ENCODE measurements around the gene PHF5A.

Gene PHF5A

DNA sequence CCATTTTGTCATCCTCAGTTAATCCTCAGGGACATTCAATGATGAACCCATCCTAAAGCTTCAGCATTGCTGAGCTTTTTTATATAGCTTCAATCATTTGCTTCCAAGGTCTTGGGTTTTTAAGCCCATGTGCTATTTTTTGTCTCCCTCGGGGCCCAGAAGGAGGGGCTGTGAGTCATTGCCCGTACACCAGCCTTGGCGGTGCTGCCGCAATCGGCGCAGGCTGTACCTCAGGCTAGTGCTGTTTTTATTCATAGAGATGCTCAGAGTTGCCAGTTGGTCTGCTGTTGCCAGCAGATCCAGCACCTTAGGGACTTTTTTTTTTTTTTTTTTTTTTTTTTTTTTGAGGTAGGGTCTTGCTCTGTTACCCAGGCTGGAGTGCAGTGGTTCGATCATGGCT lies 35.9 kb upstream of the PHF5A start:
- CTCF ChIA-PET = no interaction called here
- TF ChIP-seq, protein P1, sequence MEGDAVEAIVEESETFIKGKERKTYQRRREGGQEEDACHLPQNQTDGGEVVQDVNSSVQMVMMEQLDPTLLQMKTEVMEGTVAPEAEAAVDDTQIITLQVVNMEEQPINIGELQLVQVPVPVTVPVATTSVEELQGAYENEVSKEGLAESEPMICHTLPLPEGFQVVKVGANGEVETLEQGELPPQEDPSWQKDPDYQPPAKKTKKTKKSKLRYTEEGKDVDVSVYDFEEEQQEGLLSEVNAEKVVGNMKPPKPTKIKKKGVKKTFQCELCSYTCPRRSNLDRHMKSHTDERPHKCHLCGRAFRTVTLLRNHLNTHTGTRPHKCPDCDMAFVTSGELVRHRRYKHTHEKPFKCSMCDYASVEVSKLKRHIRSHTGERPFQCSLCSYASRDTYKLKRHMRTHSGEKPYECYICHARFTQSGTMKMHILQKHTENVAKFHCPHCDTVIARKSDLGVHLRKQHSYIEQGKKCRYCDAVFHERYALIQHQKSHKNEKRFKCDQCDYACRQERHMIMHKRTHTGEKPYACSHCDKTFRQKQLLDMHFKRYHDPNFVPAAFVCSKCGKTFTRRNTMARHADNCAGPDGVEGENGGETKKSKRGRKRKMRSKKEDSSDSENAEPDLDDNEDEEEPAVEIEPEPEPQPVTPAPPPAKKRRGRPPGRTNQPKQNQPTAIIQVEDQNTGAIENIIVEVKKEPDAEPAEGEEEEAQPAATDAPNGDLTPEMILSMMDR (conservative IDR thresholded peaks at IDR 0.05; ENCODE audit: low read depth) = no peak
- peak overlapping the region; percentile 50 for H3K27ac ChIP-seq
- POLR2A ChIA-PET (ENCODE audit: low non-redundant PET) = no interaction called here
- DNase-seq (ENCODE audit: low spot score) = peak; percentile 26

GRCh38 chr22:41501209-41501608 lies 32.7 kb upstream of the PHF5A start:
- POLR2A ChIA-PET (ENCODE audit: low non-redundant PET) = no interaction called here
- no peak for DNase-seq (ENCODE audit: low spot score)
- TF ChIP-seq, protein P1 (conservative IDR thresholded peaks at IDR 0.05; ENCODE audit: low read depth) = no peak
- CTCF ChIA-PET = no interaction called here
- H3K27ac ChIP-seq = peak overlapping the region; percentile 8

GRCh38 chr22:41500303-41500702 lies 31.8 kb upstream of the PHF5A start:
- TF ChIP-seq, protein P1 (conservative IDR thresholded peaks at IDR 0.05; ENCODE audit: low read depth) = no peak
- CTCF ChIA-PET = interaction anchor here (0.6 kb wide), 1 partner anchor 10 kb away, joined by 8 read pairs; no protein-coding TSS in a partner anchor
- POLR2A ChIA-PET (ENCODE audit: low non-redundant PET) = no interaction called here

GRCh38 chr22:41499624-41500280 lies 31.3 kb upstream of the PHF5A start:
- ChIA-PET POLR2A (ENCODE audit: low non-redundant PET) (interaction anchor here (0.6 kb wide), 1 partner anchor 88 kb away, joined by 7 read pairs; no protein-coding TSS in a partner anchor), CTCF (no interaction called here)
- DNase-seq (ENCODE audit: low spot score) = no peak
- peak overlapping the region; percentile 8; the same call in 1 of the 2 replicates for H3K27ac ChIP-seq
- TF ChIP-seq, protein P1 (conservative IDR thresholded peaks at IDR 0.05; ENCODE audit: low read depth) = no peak

More at GRCh38 chr22:41500303-41500702, 31.8 kb upstream of the PHF5A start:
- peak overlapping the region; percentile 8; the same call in 1 of the 2 replicates for H3K27ac ChIP-seq
- DNase-seq (ENCODE audit: low spot score) = no peak

DNA sequence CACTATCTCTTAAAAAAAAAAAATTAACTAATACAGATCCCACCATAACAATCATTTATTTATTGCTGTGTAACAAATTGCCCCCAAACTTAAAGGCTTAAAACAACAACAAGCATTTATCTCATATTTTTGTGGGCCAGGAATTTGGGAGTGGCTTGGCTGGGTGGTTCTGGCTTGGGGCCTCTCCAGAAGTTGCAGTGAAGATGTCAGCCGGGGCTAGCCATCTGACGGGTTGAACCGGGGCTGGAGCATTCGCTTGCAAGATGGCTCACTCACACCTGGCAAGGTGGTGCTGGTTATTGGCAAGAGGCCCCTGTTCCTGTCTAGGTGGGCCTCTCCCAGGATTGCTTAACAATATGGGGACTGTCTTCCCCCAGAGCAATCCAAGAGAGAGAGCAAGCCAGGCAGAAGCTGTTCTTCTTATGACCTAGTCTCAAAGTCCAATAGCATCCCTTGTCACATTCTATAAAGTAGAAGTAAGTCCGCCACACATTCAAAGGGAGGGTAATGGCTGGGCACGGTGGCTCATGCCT lies 29.9 kb upstream of the PHF5A start:
- DNase-seq (ENCODE audit: low spot score) = no peak
- POLR2A ChIA-PET (ENCODE audit: low non-redundant PET) = no interaction called here
- TF ChIP-seq, protein P1 (conservative IDR thresholded peaks at IDR 0.05; ENCODE audit: low read depth) = no peak
- CTCF ChIA-PET = no interaction called here
- peak overlapping the region; percentile 38 for H3K27ac ChIP-seq

DNA sequence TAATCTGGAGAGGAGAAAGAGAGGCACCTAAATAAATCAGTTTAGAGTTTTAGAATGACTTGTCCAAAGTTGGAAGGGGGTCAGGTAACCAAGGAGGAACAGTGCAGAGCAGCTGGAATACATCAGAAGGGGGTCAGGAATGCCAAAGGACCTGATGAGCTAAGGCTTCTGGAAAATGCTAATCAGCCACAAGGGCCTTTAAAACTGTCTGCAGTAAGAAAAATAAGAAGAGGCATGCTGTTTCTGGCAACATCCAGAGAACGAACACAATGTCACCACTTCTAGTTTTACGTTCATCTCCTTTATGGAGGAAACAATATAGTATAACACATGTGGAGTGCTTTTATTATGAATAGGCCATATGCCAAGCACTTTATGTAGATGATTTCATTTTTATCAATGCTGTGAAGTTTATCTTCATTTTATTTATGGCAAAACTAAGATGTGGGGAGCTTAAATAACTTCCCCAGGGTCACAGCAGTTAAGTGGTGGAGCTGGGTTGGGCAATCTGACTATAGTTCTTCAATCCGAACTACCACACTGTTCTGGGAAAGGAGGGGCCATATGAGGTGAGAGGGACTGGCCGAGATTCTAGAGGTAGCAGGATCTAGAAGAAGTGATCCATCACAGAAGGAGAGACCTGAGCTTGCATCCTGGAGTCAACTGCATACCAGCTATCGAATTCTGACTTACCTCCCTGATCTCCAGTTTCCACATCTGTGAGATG lies 23.0 kb upstream of the PHF5A start:
- no peak for DNase-seq (ENCODE audit: low spot score)
- CTCF ChIA-PET = no interaction called here

More for the DNA sequence above, 23.0 kb upstream of the PHF5A start:
- TF ChIP-seq, protein P1 (conservative IDR thresholded peaks at IDR 0.05; ENCODE audit: low read depth) = no peak
- no peak overlapping the region for H3K27ac ChIP-seq
- POLR2A ChIA-PET (ENCODE audit: low non-redundant PET) = interaction anchor here (0.7 kb wide), 1 partner anchor 11 kb away, joined by 3 read pairs; no protein-coding TSS in a partner anchor

Measured in RWPE1 (cell line).